Measurements from ENCODE around the gene IL9. TPM values are rescaled to one million over a fixed set of nuclear protein-coding genes. Genes with fewer than 3 reads are reported as not detected.
A peak's percentile ranks its signal among the peaks of the same experiment; 100 is the strongest.

Gene IL9
- total RNA-seq, 4 donors from 2014 or later, result not detected

GRCh38 chr5:135843571-135844337, 51.9 kb downstream of the IL9 start:
- peaks cover 0 to 8% of the 10 kb centered on the region in 2 donors for H3K27me3 ChIP-seq
- no peaks in the 10 kb centered on the region for H3K9me3 ChIP-seq
- WGBS, 2 donors, result 46 to 70% methylated on average over 6 of the region's 6 CpGs
- H3K36me3 ChIP-seq, result no peaks in the 10 kb centered on the region
- TF ChIP-seq CTCF (IDR thresholded peaks at IDR 0.05) (no peak), EP300 (IDR thresholded peaks at IDR 0.05) (peak in 1 of 2 donors; percentile 69), POLR2A (IDR thresholded peaks at IDR 0.05) (peak in 1 of 2 donors; percentile 45)
- peak overlapping the region; percentile 43 to 83 (median 66) for H3K27ac ChIP-seq
- H3K4me1 ChIP-seq, result no peaks in the 10 kb centered on the region
- no peak overlapping the region for H3K4me3 ChIP-seq
- no peak for DNase-seq (ENCODE audit: low spot score in 2 of 2)

- TF ChIP-seq EP300 (IDR thresholded peaks at IDR 0.05) (no peak), POLR2A (IDR thresholded peaks at IDR 0.05) (no peak), CTCF (IDR thresholded peaks at IDR 0.05) (no peak)
- WGBS, 2 donors, result 41 to 48% methylated on average over 4 of the region's 4 CpGs
- H3K4me3 ChIP-seq, result no peak overlapping the region
- no peaks in the 10 kb centered on the region for H3K4me1 ChIP-seq
- H3K27ac ChIP-seq, result peak overlapping the region in 3 of 4 donors; percentile 52 to 78 (median 73)
- peaks cover 0 to 8% of the 10 kb centered on the region in 2 donors for H3K27me3 ChIP-seq
- no peak for DNase-seq (ENCODE audit: low spot score in 2 of 2)
- H3K36me3 ChIP-seq, result no peaks in the 10 kb centered on the region
- peaks cover 0 to 6% (median 0%) of the 10 kb centered on the region in 4 donors for H3K9me3 ChIP-seq
These were observed 52.9 kb downstream of the IL9 start for GRCh38 chr5:135842737-135843136.

Other genes with a start within 250 kb of the IL9 start
- gene SLC25A48, start 61.2 kb downstream of the IL9 start, total RNA-seq, result 10 to 100 TPM; 59.4 to 91.2 (median 72.1) TPM
- gene LECT2, start 59.1 kb upstream of the IL9 start, total RNA-seq, result not detected
- 100 to 1,000 TPM; 158 to 291 (median 212) TPM for gene TGFBI, start 133.1 kb upstream of the IL9 start, total RNA-seq
- gene SMAD5, start 237.0 kb upstream of the IL9 start, total RNA-seq, result 10 to 100 TPM; 34.5 to 65.5 (median 54.3) TPM